GM23248 (cell line): ENCODE data around the gene YPEL1.

Experiments used
- EZH2 ChIP-seq: fragments of 200-600 bp; sonication (generic); IDR thresholded peaks from 2 replicates; pipeline ENCODE4 v1.6.1; 2018; ENCODE audit warnings: antibody characterized with exemption, mild to moderate bottlenecking; ENCODE audit not compliant: insufficient read depth, poor library complexity, severe bottlenecking
- EZH2phosphoT487 ChIP-seq: fragments of 200-600 bp; sonication (generic); IDR thresholded peaks from 2 replicates; pipeline ENCODE4 v1.6.1; 2018; ENCODE audit warnings: antibody characterized with exemption, moderate library complexity, mild to moderate bottlenecking, low read depth; ENCODE audit not compliant: insufficient read depth

DNA sequence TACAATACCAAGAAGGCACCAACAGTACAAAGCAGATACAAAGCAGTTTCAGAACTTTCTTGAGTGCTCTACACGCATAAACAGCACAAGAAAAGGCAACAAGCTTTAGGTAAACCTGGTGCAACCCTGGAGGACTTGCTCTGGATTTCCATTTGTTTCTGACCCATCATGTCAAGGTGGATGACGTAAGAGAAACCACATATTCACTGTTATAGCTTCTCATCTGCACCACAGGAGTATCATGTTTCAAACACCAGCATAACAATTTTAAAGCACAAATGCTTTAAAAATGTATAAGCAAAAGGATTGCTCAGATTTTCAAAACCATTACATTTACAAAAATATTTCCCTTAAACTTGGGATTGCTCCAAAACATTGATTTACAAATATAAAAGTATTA, 25.0 kb upstream of the YPEL1 start:
- TF ChIP-seq EZH2 (no peak), EZH2phosphoT487 (no peak)
